HL-60/S4 treated with phorbol 12-myristate 13-acetate at 8.2 ng/mL for 4 days and 3 days (cell line): Measurements from ENCODE around the gene MFNG.

Source experiments
- in situ Hi-C: fragments of 300-500 bp; cut with MboI; formaldehyde crosslinking; loops from 2 replicates; pipeline ENCODE4 v1.15.0; 2022; ENCODE audit warnings: low sequenced_read_pairs

Gene MFNG

GRCh38 chr22:37427711-37428635, 58.2 kb downstream of the MFNG start:
- in situ Hi-C loops: no loop called here

GRCh38 chr22:37427135-37427710, 59.0 kb downstream of the MFNG start, which contains the start of gene ELFN2:
ELFN2 (minus strand) TSS chr22:37427479; CDS start chr22:37375534, 51,945 bp downstream.
- in situ Hi-C loops: no loop called here

GRCh38 chr22:37426706-37427134, 59.5 kb downstream of the MFNG start:
- in situ Hi-C loops: no loop called here

- in situ Hi-C loops: no loop called here
Measured at GRCh38 chr22:37425800-37426705, 60.1 kb downstream of the MFNG start.

GRCh38 chr22:37425369-37425768, 60.8 kb downstream of the MFNG start:
- in situ Hi-C loops: no loop called here

- in situ Hi-C loops: no loop called here
Measured at GRCh38 chr22:37423283-37423682, 62.9 kb downstream of the MFNG start.

GRCh38 chr22:37421468-37421877, 64.7 kb downstream of the MFNG start:
- in situ Hi-C loops: no loop called here

- in situ Hi-C loops: no loop called here
Measured at GRCh38 chr22:37420686-37421467, 65.3 kb downstream of the MFNG start.

- in situ Hi-C loops: no loop called here
Measured at GRCh38 chr22:37419969-37420685, 66.1 kb downstream of the MFNG start.

GRCh38 chr22:37419370-37419968, 66.7 kb downstream of the MFNG start:
- in situ Hi-C loops: no loop called here
